T-helper 1 cell treated with Interleukin-12 subunit alpha and Interleukin-12 subunit beta and Interleukin-4 antibody, amounts not matched to agents 30 ng/mL and 1 ng/mL, for 36 hours (primary cell): ENCODE measurements around the gene HNRNPK. TPM values are rescaled to one million over a fixed set of nuclear protein-coding genes. Genes with fewer than 3 reads are reported as not detected.

Experiments
- intact Hi-C: fragments of 100-400 bp; cut with micrococcal nuclease; formaldehyde crosslinking; loops from one replicate; pipeline ENCODE4 v1.15.1; 2024
- total RNA-seq: library from RNA; stranded (reverse); gene quantifications from 2 replicates; pipeline ENCODE4 v1.2.3, GENCODE V29; 2022

HNRNPK gene
- total RNA-seq, 1 donor from 2014 or later, result 722 TPM

DNA sequence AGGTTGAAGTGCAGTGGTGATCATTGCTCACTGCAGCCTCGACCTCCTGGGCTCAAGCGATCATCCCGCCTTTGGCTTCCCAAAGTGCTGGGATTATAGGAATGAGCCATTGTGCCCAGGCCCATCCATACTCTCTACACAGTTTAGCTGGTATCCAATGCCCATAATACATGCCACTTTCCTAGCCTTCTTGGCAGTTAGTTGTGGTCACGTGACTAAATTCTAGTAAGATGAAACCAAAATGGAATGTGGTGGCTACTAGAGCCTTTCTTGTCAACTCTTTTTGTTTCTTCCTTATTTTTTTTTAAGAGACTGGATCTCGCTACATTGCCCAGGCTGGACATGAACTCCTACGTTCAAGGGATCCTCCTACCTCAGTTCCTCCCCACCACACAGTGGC lies 43.5 kb downstream of the HNRNPK start:
- intact Hi-C loops, result no loop called here

DNA sequence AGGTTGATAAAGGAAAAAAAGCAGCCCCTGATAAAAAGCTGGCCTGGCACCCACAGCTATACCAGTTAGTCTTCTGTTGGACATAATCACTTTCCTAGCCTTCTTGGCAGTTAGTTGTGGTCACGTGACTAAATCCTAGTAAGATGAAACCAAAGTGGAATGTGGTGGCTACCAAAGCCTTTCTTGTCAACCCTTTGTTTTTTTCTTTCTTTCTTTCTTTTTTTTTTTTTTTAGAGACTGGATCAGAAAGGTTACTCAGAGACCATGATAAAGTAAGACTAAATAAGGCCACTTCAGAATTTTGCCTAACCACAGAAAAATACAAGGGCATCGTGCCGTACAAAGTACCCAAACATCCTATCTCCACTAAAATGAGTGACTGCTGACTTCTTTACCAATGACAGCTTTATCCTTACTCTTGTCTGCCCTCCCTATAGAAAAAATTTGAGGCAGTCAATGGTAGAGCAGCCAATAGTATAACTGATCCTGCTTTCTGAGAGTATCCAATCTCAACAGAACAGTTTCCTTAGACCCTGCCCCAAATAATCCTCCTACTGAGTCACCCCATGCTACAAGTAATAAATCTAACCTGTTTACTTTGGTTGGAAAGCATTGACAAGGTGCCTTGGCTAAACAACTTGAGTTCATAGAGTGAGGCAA lies 44.6 kb downstream of the HNRNPK start:
- intact Hi-C loops, result no loop called here

DNA sequence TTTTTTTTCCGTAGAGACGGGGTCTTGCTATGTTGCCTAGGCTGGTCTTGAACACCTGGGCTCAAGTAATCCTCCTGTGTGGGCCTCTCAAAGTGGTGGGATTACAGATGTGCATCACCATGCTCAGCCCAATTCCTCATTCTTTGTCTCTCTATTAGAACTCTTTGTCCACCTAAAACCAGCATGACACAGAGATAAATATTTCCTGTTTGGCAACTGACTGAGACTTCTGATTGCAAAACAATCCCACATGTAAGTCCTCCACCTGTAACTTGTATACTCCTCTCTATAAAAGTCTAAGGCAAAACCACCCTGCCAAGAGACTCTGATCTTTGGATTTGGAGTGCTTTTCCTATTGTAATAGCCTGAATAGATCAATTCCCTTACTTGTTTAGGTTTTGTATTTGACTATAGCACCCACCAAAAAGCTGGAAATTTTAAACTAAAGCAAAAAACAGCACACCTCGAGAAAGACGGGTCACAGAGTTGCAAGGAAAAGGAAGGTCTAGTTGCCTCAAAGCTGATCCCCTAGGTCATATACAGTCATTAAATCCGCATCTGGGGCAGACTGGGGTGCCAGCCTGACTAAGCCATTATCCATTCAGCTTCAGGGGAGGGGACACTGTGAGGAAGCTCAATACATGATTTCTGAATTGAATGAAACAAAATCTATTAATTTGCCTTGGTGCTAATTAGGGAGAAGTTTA lies 45.3 kb downstream of the HNRNPK start:
- intact Hi-C loops, result no loop called here

DNA sequence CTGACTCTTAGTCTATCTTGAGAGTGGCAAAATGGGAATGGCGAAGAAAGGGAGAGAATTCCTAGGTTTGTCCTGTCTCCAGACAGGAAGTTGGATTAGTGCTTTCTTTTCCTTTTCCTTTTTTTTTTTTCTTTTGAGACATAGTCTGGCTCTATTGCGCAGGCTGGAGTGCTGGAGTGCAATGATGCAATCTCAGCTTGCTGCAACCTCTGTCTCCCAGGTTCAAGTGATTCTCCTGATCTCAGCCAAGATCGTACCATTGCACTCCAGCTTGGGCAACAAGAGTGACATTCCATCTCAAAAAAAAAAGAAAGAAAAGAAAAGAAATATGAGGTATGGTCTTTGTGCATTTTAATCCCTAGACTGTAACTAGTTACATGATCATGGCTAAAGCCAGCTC lies 46.2 kb downstream of the HNRNPK start:
- intact Hi-C loops, result no loop called here

DNA sequence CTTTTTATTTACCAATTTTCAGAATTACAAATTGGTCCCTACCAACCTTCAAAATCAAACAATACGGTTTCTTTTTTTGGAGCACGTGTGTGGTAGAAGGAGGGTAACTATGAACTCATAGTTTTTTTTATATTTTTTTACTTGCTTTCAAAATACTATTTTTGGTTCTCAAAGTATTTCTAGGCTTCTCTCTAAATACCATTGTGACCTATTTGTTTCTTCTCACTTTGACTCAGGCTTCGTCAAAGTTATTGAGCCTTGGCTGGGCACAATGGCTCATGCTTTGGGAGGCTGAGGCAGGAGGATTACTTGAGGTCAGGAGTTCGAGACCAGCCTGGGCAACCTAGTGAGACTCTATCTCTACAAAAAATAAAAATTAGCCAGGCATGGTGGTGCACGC lies 47.2 kb downstream of the HNRNPK start:
- intact Hi-C loops, result no loop called here

DNA sequence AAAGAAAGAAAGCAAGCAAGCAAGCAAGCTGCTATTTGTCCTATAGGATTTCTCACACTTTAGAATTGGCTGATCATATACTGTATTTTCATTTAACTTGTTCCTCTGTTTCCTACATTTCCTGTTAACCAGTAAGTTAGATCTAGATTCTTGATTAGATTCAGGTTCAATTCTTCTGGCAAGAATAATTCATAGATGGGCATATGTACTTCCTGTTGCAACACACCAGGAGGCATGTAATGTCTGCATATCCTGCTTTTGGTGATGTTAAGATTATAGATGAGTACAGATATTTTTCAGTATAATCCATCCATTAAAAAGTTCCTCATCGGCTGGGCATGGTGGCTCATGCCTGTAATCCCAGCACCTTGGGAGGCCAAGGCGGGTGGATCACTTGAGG lies 48.0 kb downstream of the HNRNPK start:
- intact Hi-C loops, result no loop called here

DNA sequence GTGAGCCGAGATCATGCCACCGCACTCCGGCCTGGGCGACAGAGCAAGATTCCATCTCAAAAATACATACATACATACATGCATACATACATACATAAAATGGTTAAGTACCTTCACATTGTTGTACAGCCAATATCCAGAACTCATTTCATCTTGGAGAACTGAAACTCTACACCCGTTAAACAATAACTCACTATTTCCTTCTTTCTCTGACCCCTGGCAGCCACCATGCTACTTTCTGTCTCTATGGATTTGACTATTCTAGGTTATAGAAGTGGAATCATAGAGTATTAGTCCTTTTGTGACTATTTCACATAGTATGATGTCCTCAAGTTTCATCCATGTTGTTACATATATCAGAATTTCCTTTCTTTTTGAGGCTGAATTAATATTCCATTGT lies 49.1 kb downstream of the HNRNPK start:
- intact Hi-C loops, result no loop called here

DNA sequence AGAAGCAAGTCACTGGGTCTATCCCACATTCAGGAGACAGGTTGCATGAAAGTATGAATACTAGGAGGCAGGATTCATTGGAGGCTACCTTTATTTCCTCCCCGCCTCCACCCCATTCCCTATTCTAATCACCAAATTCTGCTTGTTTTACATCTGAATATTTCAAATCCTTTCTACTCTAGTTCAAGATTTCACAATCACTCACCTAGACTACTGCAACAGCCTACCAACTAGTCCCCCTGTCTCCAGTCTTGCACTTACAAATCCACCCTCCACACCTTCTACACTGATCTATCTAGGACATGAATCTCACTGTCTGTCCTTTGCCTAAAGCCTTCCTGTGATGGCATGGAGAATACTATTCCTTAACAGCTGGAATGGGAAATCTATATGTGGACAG lies 52.4 kb downstream of the HNRNPK start:
- intact Hi-C loops, result loop anchor here (10.0 kb wide), 1 partner anchor 1677 kb away; no protein-coding TSS in a partner anchor

DNA sequence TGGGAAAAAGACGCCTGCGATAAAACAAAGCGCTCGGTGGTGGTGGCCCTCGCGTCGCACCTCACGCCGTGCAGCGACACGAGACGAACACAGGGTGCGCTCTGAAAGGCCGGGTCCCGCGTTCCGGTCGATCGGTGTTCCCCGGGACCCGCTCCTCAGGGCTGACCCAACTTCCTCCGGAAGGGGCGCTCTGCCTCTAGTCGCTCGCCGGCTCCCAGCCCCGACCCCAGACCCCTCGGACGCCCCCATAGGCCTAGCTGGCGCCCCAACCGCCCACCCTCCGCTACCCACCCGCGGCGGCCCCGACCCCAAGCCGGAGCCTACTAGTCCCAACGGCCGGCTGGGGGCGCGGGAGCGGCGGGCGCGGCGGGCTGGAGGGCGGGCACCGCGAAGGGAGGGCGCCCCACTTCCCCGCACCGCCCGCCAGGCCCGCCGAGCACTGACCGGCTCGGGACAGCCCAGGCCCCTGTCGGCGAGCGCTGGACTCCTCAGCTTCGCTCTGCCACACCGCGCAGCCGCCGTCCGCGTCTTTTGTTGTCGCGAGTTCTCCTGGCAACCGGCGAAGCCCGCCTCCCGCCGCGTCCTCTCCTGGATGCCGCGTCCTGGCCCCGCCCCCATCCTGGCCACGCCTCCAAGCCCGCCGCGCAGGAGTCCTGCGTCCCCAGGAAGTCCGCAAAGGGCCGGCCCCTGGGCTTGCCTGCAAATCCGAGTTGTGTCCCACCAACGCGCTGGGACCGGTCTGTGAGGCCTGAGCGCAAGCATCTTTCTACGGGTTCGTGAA lies 58.9 kb downstream of the HNRNPK start, which contains the start of gene KIF27:
Gene KIF27, minus strand, starts transcription at position 506 of the 781 bp plus-strand sequence. CDS start 5,841 bp downstream, outside the sequence.
- intact Hi-C loops, result loop anchor here (1.0 to 10.0 kb wide), 13 partner anchors 17 to 1821 kb away; partner anchors contain the start of genes AGTPBP1, GKAP1, HNRNPK and IDNK

DNA sequence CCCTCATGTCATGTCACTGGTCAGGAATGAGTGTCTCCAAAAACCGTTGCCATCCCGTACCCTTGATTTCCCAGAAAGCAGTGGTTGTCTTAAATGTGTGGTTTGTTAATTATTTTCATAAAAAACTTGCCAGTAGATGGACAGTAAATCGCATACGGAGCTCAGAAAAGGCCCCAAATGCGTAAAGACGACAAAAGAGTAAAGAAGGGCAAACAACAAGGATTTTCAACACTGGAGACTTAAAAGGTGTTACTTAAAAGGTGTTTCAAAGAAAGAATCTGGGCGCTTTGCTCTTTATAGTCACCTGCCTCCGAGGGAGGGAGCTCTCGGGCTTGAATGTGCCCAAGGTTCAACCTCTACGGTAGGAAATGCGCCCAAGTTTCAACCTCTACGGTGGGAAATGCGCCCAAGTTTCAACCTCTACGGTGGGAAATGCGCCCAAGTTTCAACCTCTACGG lies 59.5 kb downstream of the HNRNPK start:
- intact Hi-C loops, result loop anchor here (2.0 to 10.0 kb wide), 5 partner anchors 252 to 1822 kb away; partner anchors contain the start of gene AGTPBP1

DNA sequence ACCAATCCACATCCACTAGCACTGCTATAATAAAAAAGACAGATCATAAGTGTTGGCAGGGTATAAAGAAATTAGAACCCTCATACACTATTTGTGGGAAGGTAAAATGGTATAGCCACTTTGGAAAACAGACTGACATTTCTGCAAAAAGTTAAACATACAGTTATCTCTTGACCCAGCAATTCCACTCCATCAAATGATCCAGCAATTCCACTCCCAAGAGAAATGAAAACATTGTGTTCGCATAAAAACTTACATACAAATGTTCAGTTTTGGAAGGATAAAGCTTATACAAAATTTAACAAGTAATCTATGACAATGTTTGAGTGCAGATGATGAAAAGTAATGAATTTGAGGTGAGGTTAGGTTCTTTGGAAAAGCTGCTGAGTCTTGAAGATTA lies 60.9 kb downstream of the HNRNPK start:
- intact Hi-C loops, result no loop called here

Other genes with a start within 250 kb of the HNRNPK start
- gene GKAP1, start 162.4 kb downstream of the HNRNPK start, total RNA-seq, result 2.5 and 3.0 TPM in 2 replicates
- gene KIF27, start 58.8 kb downstream of the HNRNPK start, total RNA-seq, result 2.1 and 4.0 TPM in 2 replicates
- 23.4 and 25.4 TPM in 2 replicates for gene RMI1, start 590 bp upstream of the HNRNPK start, total RNA-seq